HG02763 (cell line): ENCODE measurements around the gene CLTCL1.
"Not testable (repeated sequence)": the region's sequence is repeated elsewhere in the genome, so short reads cannot be mapped to it uniquely, and the experiment has no call there.

Source experiments
- ATAC-seq: cut with Tn5 transposase; IDR thresholded peaks from one replicate; pipeline ENCODE4 v1.9.1; 2021; ENCODE audit warnings: mild to moderate bottlenecking, moderate library complexity; ENCODE audit not compliant: unreplicated experiment

CLTCL1 gene

DNA sequence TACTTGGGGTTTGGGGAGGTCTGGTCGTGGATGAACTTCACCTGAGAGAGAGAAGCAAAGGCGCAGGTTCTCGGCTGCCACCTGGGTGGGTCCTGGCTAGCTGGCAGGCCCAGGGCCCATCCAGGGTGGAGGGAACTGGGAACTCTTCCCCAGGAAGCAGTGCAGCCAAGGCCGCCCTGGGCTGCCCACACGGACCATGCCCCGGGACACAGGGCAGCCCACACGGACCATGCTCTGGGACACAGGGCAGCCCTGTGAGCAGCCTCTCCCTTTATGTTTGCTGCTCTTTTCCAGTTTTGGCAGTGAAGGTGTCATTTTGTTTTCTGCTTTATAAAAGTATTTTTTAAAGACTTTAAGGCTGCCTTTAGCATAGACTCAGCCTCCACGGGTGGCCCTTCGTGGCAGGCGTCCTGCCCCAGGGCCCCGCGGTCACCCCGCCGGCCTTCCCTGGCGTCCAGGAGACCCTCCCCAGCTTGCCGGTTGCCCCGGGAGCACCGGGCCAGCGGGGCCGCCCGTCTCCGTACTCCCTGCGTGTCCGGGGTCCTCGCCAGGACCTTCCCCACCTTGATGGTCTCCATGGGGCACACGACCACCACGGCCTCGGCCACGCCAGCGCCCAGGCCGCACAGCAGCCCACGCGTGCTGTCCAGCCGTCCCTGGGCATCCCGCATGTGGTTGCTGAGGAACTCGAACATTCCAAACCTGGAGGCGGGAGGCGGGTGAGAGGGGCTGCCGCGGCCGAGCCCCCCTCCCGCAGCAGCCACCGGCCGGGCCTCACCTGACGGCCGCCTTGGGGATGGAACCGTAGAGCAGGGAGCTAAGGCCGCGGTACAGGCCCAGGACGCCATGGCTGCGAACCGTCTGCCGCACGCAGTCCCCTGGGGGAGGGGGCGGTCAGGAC, 114.1 kb downstream of the CLTCL1 start:
- no peak for ATAC-seq

DNA sequence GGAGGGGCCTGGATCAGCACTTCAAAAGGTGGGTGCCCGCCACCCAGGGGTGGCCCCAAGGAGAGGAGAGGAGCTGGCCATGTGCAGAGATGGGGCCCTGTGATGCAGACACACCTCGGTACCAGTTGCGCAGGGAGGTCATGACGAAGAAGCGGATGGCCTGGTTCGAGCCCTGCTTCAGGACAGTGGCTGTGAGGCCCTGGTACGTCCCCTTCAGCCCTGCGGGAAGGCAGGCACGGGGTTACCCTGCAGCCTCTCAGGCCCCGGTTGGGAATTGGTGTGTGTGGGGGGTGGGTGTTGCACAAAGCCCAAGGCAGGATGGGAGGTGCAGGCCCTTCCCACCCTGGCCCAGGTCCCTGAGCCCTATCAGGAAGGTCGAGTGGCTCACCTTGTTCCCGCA, 114.8 kb downstream of the CLTCL1 start:
- ATAC-seq = no peak

DNA sequence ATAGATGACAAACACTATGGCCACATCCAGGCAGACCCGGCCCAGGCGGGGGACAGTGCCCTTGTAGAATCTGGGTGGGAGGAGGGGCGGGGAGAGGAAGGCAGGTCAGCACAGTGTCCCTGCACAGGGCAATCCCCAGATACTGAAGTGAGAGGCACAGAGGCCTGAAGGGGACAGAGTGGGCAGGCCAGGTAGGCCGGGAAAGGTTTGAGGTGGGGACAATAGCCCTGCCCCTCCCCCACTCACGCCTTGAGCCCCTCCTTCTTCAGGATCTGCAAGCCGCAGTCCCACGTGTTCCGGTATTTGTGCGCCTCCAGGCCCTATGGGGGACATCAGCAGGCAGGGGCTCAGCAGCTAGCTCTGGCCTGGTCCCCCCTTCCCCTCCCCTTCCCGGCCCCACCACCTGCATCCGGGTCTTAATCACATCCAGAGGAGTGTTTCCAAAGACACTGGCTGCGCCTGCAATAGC, 115.3 kb downstream of the CLTCL1 start:
- no peak for ATAC-seq

DNA sequence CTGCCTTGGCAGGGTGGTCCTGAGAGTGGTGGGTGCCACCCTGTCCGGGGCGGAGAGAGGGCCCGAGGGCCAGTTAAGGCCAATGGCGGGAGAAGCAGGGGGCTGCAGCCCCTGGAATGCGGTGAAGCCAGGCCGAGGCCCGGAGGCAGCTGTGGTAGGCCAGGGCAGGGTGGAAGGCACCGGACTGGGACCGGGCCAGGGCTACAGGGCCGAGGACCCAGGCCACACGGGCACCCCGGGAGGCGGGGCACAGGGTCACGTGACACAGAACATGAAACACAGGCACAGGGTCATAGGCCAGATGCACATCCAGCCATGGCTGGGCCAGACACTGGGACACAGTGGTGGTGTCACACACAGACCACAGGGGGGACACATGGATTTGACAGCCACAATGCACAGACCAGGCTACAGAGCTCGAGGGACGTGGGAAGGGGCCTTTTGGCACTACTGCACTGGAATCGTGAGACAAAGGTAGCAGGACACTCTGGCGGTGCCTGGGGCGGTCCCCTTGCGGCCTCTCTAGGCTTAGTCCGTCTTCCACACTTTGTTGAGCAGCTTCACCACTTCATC, 115.8 kb downstream of the CLTCL1 start:
- no peak for ATAC-seq

DNA sequence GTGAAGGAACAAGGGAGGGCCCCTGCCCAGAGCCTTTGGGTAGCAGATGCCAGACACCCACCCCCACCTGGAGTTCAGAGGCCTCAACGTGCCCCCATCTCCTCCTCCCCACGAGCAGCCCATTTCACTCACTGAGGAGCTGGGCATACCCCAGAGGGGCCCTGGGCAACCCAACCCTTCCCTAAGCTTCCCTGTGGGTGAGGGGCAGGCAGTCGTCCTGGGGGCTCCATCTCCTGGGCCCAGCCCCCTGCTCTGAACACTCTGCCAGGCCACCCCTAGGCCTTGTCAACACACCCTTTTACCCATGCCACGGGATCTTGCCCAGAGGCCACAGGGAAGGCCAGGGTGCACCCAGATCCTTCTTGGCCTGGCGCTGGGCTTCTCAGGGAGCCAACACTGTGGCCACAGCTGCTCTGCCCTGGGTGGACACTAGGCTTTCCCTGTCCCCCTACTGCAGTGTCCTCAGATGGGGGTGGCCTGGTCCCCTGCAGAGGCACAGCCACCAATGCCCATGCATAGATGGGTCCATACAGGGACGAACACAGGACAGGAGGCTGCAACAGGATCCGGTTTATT, 116.4 kb downstream of the CLTCL1 start:
- no peak for ATAC-seq

DNA sequence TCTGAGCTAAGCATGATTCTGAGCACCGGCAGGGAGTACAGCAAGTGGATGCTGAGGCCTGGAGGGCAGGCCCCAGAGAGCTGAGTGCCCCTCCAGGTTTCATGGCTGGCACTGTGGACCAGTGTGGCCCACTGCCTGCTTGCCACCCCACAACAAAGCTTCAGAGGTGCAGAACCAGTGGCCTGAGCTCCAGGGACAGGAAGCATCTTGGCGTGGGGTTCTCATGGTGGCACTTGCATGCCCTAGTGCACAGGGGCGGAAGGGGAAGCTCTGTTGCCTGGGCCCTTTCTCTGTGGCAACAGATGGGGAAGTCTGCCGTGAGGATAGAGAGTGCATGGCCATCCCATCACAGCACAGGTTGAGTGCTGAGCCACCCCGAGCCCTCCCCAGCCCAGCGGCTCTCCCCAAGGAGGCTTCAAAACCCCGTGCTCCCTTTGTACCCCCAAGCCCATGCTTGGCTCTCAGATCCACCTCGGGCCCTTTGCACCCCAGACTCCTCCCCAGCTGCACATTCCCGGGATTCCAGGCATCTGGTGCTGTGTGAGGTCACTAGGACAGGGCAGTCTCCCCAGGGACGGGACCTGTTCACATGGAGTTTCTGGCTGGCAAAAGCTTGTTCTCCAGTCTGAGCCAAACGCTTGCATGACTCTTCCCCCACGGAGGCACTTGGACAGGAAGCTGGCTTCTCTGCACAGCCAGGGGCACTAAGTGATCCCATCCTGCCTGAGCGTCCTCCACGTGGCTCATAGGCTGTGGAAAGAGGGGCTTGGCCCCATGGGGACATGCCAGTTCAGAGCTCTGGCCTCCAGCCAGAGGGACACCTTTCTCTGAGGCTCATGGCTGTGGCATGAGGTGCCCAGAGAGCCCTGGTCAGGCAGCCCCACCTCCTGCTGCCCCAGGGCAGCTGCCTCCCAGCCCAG, 117.2 kb downstream of the CLTCL1 start:
- ATAC-seq = no peak

DNA sequence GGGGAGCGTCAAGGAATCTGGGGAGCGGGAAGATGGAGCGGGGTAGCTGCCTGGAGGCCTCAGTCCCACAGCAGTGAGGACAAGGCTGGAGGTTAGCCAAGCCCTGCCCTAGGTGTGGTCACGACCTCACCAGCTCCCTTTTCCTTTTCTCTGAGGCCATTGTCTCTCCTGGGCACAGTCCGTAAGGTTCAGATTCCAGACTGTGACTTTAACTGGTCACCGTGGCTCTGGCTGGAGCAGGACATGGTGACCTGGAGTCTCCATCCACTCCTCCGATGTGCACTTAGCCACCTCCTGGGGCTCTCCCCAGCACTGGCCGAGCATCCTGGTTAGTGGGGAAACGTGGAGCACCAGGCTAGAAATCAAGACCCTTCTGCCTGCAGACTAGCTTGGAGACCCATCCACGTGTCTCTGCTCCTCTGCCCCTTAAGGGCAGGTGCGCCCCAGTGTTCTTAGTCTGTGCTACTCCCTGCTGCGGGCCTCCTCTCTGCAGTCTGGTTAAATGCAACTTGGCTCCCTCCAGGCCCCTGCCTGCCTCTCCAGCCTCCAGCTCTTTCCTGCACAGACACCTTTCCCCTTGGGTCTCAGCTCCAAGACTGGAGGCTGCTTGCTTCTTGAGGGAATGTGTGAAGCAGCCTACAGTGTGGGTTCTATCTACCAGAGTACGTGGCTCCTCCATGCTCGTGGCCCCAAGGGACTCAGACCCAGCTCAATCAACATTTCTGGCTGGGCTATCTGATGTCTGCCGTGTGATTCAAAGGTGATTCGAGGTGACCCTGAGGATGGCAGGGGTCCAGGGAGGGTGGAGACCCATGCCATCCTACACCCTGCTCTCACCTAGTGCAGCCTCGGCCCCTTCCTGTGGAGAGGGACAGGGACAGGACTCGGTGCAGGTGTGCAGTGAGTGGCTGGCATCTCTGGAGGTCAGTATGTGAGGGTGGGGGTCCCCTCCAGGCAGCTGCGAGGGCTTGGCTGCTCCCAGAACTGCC, 118.2 kb downstream of the CLTCL1 start:
- ATAC-seq = no peak

DNA sequence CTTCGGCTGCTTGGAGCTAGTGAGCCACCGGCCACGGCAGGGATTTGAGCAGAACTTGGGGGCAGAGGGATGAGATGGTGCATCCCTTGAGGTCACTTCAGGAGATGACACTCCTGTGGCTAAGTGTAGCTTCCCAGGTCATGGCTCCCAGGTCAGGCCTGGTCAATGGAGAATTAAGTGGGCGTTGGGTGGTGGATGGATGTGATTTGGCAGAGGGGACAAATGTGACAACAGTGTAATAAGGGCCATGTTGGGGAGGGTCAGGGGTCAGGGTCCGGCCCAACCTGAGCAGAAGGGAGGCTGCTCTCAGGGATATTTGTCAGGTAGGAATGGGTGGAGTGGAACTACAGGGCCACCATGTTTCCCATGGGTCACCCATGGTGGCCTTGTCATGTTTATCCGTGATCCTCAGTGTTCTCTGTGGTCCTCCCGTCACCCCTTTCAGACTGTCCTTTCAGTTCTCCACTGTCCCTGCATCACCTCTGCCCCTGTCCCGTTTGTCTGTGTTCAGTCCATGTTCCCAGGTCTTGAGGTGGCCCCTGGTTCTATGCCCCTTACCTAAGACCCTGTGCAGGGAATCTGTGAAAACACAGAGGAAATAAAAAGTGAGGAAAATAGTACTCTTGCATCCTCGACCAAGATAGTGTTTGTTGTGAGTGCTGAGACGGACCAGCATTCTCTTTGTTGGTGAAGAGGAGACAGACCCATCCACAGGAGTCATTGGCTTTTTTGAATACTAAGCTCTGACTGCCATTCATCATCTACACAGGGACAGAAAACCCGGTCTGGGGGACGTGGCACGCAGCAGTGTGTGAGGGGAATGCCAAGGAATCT, 119.1 kb downstream of the CLTCL1 start:
- ATAC-seq = no peak

DNA sequence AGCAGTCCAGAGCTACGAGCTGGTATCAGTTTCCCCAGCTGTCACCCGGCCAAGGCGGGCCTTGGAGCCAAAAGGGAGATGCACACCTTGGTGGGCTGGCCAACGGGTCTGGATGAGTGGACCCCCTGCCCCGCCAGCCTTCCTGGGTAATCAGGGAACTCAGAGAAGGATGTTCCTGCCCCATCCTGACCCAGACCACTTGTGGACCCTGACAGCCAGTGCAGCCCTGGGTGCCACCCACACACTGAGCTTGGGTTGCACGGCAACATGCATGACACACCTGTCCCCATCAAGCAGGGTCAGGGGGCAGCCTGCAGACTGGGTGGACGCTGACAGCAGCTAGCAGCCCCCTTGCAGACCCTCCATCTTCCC, 121.6 kb downstream of the CLTCL1 start:
- no peak for ATAC-seq

DNA sequence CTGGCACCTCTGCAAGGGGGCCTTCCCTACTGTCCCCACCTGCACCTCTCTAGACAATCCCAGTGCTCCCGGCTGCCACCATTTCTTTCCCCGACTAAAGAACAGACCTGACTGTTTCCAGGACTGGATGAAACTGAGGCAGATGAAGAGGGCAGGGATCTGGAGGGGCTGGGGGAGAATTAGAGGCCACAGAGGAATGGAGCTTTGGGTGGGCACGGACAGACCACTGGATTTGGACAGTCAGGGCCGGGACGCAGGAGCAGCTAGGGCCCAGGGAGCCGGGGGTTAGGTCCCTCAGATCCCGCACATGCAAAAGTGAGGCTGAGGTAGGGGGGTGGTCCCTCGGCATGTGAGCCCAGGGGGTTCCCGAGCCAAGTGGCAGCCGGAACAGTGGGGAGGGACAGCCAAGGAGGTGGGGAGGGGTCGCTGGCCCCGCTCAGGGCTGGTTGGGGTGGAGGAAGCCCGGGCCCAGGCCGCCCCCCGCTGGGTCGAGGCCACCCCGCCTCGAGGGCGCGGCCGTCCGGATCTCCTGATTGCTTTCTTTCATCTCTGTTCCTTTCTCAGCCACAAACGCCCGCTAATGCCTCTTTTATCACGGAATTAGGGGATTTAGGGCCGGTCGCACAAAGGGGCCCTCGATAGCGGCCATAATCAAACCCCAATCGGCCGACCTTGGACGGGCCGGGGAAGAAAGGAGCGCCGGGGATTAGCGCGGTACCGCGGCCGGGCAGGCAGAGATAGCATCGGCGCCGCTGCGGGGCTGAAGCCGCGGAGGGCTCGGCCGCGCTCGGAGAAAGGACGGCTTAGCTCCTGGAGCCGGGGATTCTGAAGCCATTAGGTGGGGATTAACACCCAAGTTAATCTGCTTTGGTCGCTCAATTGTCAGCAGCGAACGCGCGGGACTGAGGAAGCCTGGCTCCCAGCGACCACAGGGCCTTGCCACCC, 122.2 kb downstream of the CLTCL1 start:
- ATAC-seq = no peak

DNA sequence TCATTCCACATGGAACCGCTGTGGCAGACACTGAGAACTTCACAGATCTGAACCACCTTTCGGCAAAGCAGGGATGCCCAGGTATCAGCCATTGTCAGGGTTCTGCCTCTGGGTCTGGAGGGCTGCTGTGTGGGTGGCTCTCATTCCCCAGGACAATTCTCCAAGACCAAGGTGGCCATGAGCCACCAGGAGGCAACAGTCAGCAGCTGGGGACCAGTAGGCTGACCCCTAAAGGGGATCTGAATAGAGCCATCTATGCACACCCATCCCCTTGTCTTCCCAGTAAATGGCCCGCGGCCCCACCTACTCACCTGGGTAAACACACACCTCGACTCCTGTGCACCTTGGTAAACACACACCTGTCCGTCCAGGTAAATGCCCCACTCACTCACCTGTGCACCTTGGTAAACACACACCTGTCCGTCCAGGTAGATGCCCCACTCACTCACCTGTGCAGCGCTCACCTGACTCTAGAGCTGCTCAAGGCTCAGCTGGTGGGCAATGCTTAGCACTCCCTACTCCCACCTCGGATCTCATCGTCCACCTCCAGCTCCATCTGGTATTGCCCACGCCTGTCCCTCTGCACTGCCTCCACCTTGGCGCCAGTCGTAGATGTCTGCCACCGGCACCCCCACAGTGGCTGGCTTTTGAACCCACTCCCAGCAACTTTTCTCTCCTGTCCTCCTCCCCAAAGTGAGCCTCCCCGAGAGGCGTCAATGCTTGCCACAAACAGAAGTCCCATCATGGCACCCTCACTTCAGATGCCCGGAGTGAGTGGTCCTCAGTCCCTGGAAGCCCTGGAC, 123.2 kb downstream of the CLTCL1 start:
- ATAC-seq = no peak

DNA sequence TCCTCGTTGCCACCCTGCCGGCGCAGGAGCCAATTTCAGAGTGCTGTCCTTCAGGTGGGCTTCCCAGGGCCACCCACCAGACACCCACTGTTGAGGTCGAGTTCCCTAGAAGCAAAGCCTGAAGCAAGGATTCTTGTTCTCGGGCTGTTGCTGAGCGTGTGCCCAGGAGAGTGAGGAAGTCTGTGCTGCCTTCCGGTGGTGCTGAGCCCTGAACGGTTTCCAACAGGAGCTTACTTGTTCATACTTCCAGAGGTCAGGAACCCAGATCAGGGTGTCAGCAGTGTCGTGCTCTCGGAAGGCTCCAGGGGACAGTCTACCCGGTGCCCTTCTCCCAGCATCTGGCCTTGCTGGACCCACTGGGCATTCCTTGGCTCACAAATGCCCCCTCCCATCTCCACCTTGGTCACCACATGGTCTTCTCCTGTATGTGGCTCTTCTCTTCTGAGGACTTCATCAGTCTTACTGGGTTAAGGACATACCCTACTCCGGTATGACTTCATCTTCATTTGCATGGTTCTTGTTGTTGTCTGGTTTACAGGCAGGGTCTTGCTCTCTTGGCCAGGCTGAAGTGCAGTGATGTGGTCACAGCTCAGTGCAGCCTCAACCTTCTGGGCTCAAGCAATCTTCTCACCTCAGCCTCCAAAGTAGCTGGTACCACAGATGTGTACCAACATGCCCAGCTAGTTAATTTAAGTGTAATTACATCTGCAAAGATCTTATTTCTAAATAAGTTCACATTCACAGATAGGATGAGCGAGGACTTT, 124.2 kb downstream of the CLTCL1 start:
- no peak for ATAC-seq

DNA sequence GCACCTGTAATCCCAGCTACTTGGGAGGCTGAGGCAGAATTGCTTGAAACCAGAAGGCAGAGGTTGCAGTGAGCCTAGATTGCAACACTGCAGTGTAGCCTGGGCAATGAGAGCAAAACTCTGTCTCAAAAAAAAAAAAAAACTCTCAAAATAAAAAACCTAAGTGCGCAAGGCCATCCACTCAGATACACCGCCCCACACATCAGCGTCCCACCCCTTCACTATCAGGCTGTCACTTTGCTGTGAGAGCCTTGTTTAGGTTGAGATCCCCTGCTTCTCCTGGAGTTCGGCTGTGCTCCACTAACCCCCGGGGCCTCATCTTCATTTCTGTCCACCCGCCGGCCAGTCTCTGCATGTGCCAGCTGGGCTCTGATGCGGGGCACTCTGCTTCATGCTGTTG, 125.1 kb downstream of the CLTCL1 start:
- no peak for ATAC-seq

DNA sequence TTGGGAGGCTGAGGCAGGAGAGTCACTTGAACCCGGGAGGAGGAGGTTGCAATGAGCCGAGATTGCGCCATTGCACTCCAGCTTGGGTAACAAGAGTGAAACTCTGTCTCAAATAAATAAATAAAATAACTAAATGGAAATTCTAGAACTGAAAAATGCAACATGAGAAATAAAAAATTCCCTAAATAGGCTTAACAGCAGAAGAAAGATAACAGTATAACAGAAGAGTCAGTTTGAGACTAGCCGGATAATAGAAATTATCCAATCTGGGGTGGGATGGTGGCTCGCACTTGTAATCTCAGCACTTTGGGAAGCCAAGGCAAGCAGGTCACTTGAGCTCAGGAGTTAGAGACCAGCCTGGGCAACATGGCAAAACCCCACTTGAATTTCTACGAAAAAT, 127.1 kb downstream of the CLTCL1 start:
- ATAC-seq = no peak

DNA sequence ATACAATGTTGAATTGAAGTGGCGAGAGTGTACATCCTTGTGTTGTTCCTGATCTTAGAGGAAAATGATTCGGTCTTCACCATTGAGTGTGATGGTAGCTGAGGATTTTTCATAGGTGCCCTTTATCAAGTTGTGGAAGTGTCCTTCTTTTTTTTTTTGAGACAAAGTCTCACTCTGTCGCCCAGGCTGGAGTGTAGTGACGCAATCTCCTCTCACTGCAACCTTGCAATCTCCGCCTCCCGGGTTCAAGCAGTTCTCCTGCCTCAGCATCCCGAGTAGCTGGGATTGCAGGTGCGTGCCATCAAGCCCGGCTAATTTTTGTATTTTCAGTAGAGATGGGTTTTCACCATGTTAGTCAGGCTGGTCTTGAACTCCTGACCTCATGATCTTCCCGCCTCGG, 132.9 kb downstream of the CLTCL1 start:
- not testable (repeated sequence) for ATAC-seq

DNA sequence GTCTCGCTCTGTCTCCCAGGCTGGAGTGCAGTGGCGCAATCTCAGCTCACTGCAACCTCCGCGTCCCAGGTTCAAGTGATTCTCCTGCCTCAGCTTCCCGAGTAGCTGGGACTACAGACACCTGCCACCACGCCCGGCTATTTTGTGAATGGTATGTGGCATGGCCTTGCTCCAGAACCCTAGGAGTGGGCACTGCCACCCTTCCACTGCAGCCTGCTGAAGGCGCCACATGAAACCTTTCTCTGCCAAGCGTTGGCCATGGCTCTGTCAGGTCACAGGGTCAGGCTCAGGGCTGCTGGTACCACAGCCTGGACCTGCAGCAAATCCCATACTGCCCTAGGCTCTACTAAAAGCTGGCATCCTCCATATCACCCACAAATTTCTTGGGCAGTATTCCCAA, 135.4 kb downstream of the CLTCL1 start:
- ATAC-seq = not testable (repeated sequence)
